Activated CD4-positive, alpha-beta T cell treated with anti-CD3 and anti-CD28 coated beads, Interleukin-2, amount 10 ng/mL, durations not matched to agents 24 days and 14 days (primary cell): ENCODE results near the gene COBL. TPM values are rescaled to one million over a fixed set of nuclear protein-coding genes. Genes with fewer than 3 reads are reported as not detected.
"Not testable (repeated sequence)": the region's sequence is repeated elsewhere in the genome, so short reads cannot be mapped to it uniquely, and the experiment has no call there.

Source experiments
- DNase-seq: peaks from one replicate; pipeline ENCODE4 v3.0.0; 2022
- H3K27ac Mint-ChIP-seq: one replicate; pipeline ENCODE4 v1.8.0; 2022; ENCODE audit warnings: mild to moderate bottlenecking, mixed read lengths
- H3K27me3 Mint-ChIP-seq: one replicate; pipeline ENCODE4 v1.8.0; 2022; ENCODE audit warnings: mixed read lengths
- H3K36me3 Mint-ChIP-seq: one replicate; pipeline ENCODE4 v1.8.0; 2022; ENCODE audit warnings: low read depth, mild to moderate bottlenecking, mixed read lengths
- H3K4me1 Mint-ChIP-seq: one replicate; pipeline ENCODE4 v1.8.0; 2021; ENCODE audit warnings: mixed read lengths
- H3K4me3 Mint-ChIP-seq: one replicate; pipeline ENCODE4 v1.8.0; 2022; ENCODE audit warnings: mild to moderate bottlenecking, moderate library complexity, mixed read lengths
- H3K9me3 Mint-ChIP-seq: one replicate; pipeline ENCODE4 v1.8.0; 2021; ENCODE audit warnings: mixed read lengths
- intact Hi-C: fragments of 100-400 bp; cut with micrococcal nuclease; formaldehyde crosslinking; loops from one replicate; pipeline ENCODE4 v1.15.1; 2023
- total RNA-seq: library from RNA; stranded (reverse); gene quantifications from 2 replicates; pipeline ENCODE4 v1.2.3, GENCODE V29; 2022

The COBL gene
- total RNA-seq, 1 donor from 2014 or later: not detected

GRCh38 chr7:51226916-51227535, 89.6 kb downstream of the COBL start:
- no peaks in the 10 kb centered on the region for H3K4me1 Mint-ChIP-seq
- H3K36me3 Mint-ChIP-seq: no peaks in the 10 kb centered on the region
- no peak for DNase-seq
- intact Hi-C loops: no loop called here
- H3K4me3 Mint-ChIP-seq: no peak overlapping the region
- no peaks in the 10 kb centered on the region for H3K9me3 Mint-ChIP-seq
- H3K27me3 Mint-ChIP-seq: no peaks in the 10 kb centered on the region
- no peak overlapping the region for H3K27ac Mint-ChIP-seq

GRCh38 chr7:51226063-51226755, 90.4 kb downstream of the COBL start:
- Mint-ChIP-seq H3K4me1 (no peaks in the 10 kb centered on the region), H3K27me3 (no peaks in the 10 kb centered on the region), H3K27ac (no peak overlapping the region), H3K36me3 (no peaks in the 10 kb centered on the region), H3K4me3 (no peak overlapping the region), H3K9me3 (no peaks in the 10 kb centered on the region)
- intact Hi-C loops: no loop called here
- no peak for DNase-seq

- no peak overlapping the region for H3K27ac Mint-ChIP-seq
- H3K36me3 Mint-ChIP-seq: no peaks in the 10 kb centered on the region
- intact Hi-C loops: no loop called here
- no peak for DNase-seq
- no peaks in the 10 kb centered on the region for H3K9me3 Mint-ChIP-seq
- H3K4me1 Mint-ChIP-seq: no peaks in the 10 kb centered on the region
- H3K4me3 Mint-ChIP-seq: no peak overlapping the region
- no peaks in the 10 kb centered on the region for H3K27me3 Mint-ChIP-seq
These were observed 91.6 kb downstream of the COBL start for GRCh38 chr7:51224811-51225595.

GRCh38 chr7:51223505-51223904, 93.1 kb downstream of the COBL start:
- Mint-ChIP-seq H3K9me3 (no peaks in the 10 kb centered on the region), H3K27ac (no peak overlapping the region), H3K36me3 (no peaks in the 10 kb centered on the region), H3K27me3 (no peaks in the 10 kb centered on the region), H3K4me3 (no peak overlapping the region), H3K4me1 (no peaks in the 10 kb centered on the region)
- intact Hi-C loops: no loop called here
- DNase-seq: no peak

GRCh38 chr7:51222916-51223315, 93.7 kb downstream of the COBL start:
- no peaks in the 10 kb centered on the region for H3K27me3 Mint-ChIP-seq
- no peaks in the 10 kb centered on the region for H3K36me3 Mint-ChIP-seq
- H3K4me1 Mint-ChIP-seq: no peaks in the 10 kb centered on the region
- H3K4me3 Mint-ChIP-seq: no peak overlapping the region
- H3K27ac Mint-ChIP-seq: no peak overlapping the region
- DNase-seq: no peak
- intact Hi-C loops: no loop called here
- no peaks in the 10 kb centered on the region for H3K9me3 Mint-ChIP-seq

- Mint-ChIP-seq H3K9me3 (no peaks in the 10 kb centered on the region), H3K27me3 (no peaks in the 10 kb centered on the region), H3K36me3 (no peaks in the 10 kb centered on the region), H3K4me3 (no peak overlapping the region), H3K4me1 (no peaks in the 10 kb centered on the region), H3K27ac (no peak overlapping the region)
- DNase-seq: no peak
- intact Hi-C loops: no loop called here
These were observed 96.4 kb downstream of the COBL start for GRCh38 chr7:51220226-51220625.

GRCh38 chr7:51219261-51219988, 97.2 kb downstream of the COBL start:
- no peaks in the 10 kb centered on the region for H3K9me3 Mint-ChIP-seq
- DNase-seq: no peak
- H3K4me1 Mint-ChIP-seq: no peaks in the 10 kb centered on the region
- H3K27ac Mint-ChIP-seq: no peak overlapping the region
- H3K27me3 Mint-ChIP-seq: no peaks in the 10 kb centered on the region
- no peaks in the 10 kb centered on the region for H3K36me3 Mint-ChIP-seq
- H3K4me3 Mint-ChIP-seq: no peak overlapping the region
- intact Hi-C loops: no loop called here

GRCh38 chr7:51217804-51218203, 98.8 kb downstream of the COBL start:
- no peak for DNase-seq
- no peaks in the 10 kb centered on the region for H3K9me3 Mint-ChIP-seq
- no peaks in the 10 kb centered on the region for H3K4me1 Mint-ChIP-seq
- no peak overlapping the region for H3K4me3 Mint-ChIP-seq
- intact Hi-C loops: no loop called here
- H3K27ac Mint-ChIP-seq: no peak overlapping the region
- no peaks in the 10 kb centered on the region for H3K36me3 Mint-ChIP-seq
- no peaks in the 10 kb centered on the region for H3K27me3 Mint-ChIP-seq

- intact Hi-C loops: no loop called here
- no peak overlapping the region for H3K27ac Mint-ChIP-seq
- no peak overlapping the region for H3K4me3 Mint-ChIP-seq
These were observed 102.5 kb downstream of the COBL start for GRCh38 chr7:51214098-51214497.

GRCh38 chr7:51213618-51214017, 103.0 kb downstream of the COBL start:
- no peak for DNase-seq
- no peaks in the 10 kb centered on the region for H3K27me3 Mint-ChIP-seq
- H3K9me3 Mint-ChIP-seq: no peaks in the 10 kb centered on the region
- no peaks in the 10 kb centered on the region for H3K4me1 Mint-ChIP-seq
- intact Hi-C loops: no loop called here
- H3K4me3 Mint-ChIP-seq: no peak overlapping the region
- no peaks in the 10 kb centered on the region for H3K36me3 Mint-ChIP-seq
- no peak overlapping the region for H3K27ac Mint-ChIP-seq

More at GRCh38 chr7:51214098-51214497, 102.5 kb downstream of the COBL start:
- Mint-ChIP-seq H3K4me1 (no peaks in the 10 kb centered on the region), H3K9me3 (no peaks in the 10 kb centered on the region), H3K27me3 (no peaks in the 10 kb centered on the region), H3K36me3 (no peaks in the 10 kb centered on the region)
- DNase-seq: no peak

- intact Hi-C loops: no loop called here
- DNase-seq: no peak
- Mint-ChIP-seq H3K4me3 (no peak overlapping the region), H3K36me3 (no peaks in the 10 kb centered on the region), H3K27me3 (no peaks in the 10 kb centered on the region), H3K27ac (no peak overlapping the region), H3K9me3 (no peaks in the 10 kb centered on the region), H3K4me1 (no peaks in the 10 kb centered on the region)
These were observed 105.8 kb downstream of the COBL start for GRCh38 chr7:51210766-51211165.

- intact Hi-C loops: no loop called here
- no peaks in the 10 kb centered on the region for H3K4me1 Mint-ChIP-seq
- no peak for DNase-seq
- H3K36me3 Mint-ChIP-seq: no peaks in the 10 kb centered on the region
- no peaks in the 10 kb centered on the region for H3K27me3 Mint-ChIP-seq
- H3K4me3 Mint-ChIP-seq: no peak overlapping the region
- H3K9me3 Mint-ChIP-seq: no peaks in the 10 kb centered on the region
- no peak overlapping the region for H3K27ac Mint-ChIP-seq
These were observed 107.2 kb downstream of the COBL start for GRCh38 chr7:51209426-51209825.

GRCh38 chr7:51208125-51208524, 108.5 kb downstream of the COBL start:
- H3K36me3 Mint-ChIP-seq, H3K9me3 Mint-ChIP-seq, H3K4me1 Mint-ChIP-seq, DNase-seq, H3K27me3 Mint-ChIP-seq, H3K4me3 Mint-ChIP-seq, intact Hi-C loops, H3K27ac Mint-ChIP-seq: not testable (repeated sequence)

- no peak overlapping the region for H3K4me3 Mint-ChIP-seq
- H3K9me3 Mint-ChIP-seq: no peaks in the 10 kb centered on the region
- peaks cover 17% of the 10 kb centered on the region for H3K27me3 Mint-ChIP-seq
- no peaks in the 10 kb centered on the region for H3K36me3 Mint-ChIP-seq
- no peaks in the 10 kb centered on the region for H3K4me1 Mint-ChIP-seq
- intact Hi-C loops: no loop called here
- no peak overlapping the region for H3K27ac Mint-ChIP-seq
- DNase-seq: no peak
These were observed 118.0 kb downstream of the COBL start for GRCh38 chr7:51198654-51199053.
